H1 (cell line): ENCODE data around the gene CCNC. TPM values are rescaled to one million over a fixed set of nuclear protein-coding genes. Genes with fewer than 3 reads are reported as not detected.
A peak's percentile ranks its signal among the peaks of the same experiment; 100 is the strongest.

Experiments used
- CTCF ChIA-PET: fragments of 300-600 bp; sonication (Branson Sonifier 250); formaldehyde crosslinking; loops from one replicate; lab custom pipeline; 2021; ENCODE audit not compliant: partially characterized antibody; lab: Charles Lee
- POLR2A ChIA-PET: fragments of 300-600 bp; sonication (Branson Sonifier 250); formaldehyde crosslinking; loops from one replicate; lab custom pipeline; 2021; ENCODE audit warnings: inconsistent platforms; ENCODE audit not compliant: partially characterized antibody; lab: Charles Lee
- DNase-seq, 2 experiments: peaks; one replicate each; pipeline versions ENCODE4 v3.0.0 to v3.0.0-alpha.2; 2010 to 2022; ENCODE audit warnings: low spot score in 2 of 2, low read depth in 1 of 2, mixed read lengths in 1 of 2
- FAIRE-seq: peaks from 2 replicates; lab custom pipeline; 2011; peaks lifted over from hg19 to GRCh38; lab: Jason Lieb, UNC
- H2AFZ ChIP-seq: 2 replicates; pipeline ENCODE4 v1.8.1; 2012; ENCODE audit warnings: low read length, inconsistent platforms
- H2AK5ac ChIP-seq: 2 replicates; pipeline ENCODE4 v1.6.1; 2013; ENCODE audit warnings: low read depth, low read length
- H2BK120ac ChIP-seq: replicated peaks from 2 replicates; pipeline ENCODE3; 2013; ENCODE audit warnings: low read depth, low read length, inconsistent platforms
- H2BK12ac ChIP-seq: 2 replicates; pipeline ENCODE4 v1.6.1; 2013; ENCODE audit warnings: low read depth, low read length
- H2BK15ac ChIP-seq: 2 replicates; pipeline ENCODE4 v1.6.1; 2013; ENCODE audit warnings: low read length
- H2BK20ac ChIP-seq: 2 replicates; pipeline ENCODE4 v1.6.1; 2013; ENCODE audit warnings: low read length
- H2BK5ac ChIP-seq: 2 replicates; pipeline ENCODE4 v1.6.1; 2013; ENCODE audit warnings: low read depth, low read length
- H3K14ac ChIP-seq: 2 replicates; pipeline ENCODE4 v1.6.1; 2013; ENCODE audit warnings: inconsistent platforms; ENCODE audit not compliant: insufficient read length
- H3K18ac ChIP-seq: 2 replicates; pipeline ENCODE4 v1.6.1; 2013; ENCODE audit warnings: low read length; ENCODE audit errors: extremely low read depth
- H3K23ac ChIP-seq: 2 replicates; pipeline ENCODE4 v1.6.1; 2013; ENCODE audit warnings: inconsistent platforms; ENCODE audit not compliant: insufficient read length
- H3K23me2 ChIP-seq: 2 replicates; pipeline ENCODE4 v1.6.1; 2013; ENCODE audit warnings: low read depth, low read length
- H3K27ac ChIP-seq: 2 replicates; pipeline ENCODE4 v1.6.1; 2011; ENCODE audit warnings: low read depth, low read length, inconsistent platforms
- H3K27me3 ChIP-seq, 4 experiments: replicated peaks in 1 of 4; 1 replicate in 1 of 4; 2 replicates in 3 of 4; pipeline versions ENCODE4 v1.6.1 to v1.8.1; 2011 to 2013; ENCODE audit warnings: low read length in 3 of 4, mild to moderate bottlenecking in 3 of 4, inconsistent platforms in 2 of 4, mixed read lengths in 2 of 4, moderate library complexity in 1 of 4; ENCODE audit not compliant: control insufficient read depth in 3 of 4, insufficient read depth in 3 of 4; ENCODE audit errors: extremely low read depth in 1 of 4
- H3K36me3 ChIP-seq, 4 experiments: 2 replicates each; pipeline versions ENCODE4 v1.6.1 to v1.8.1; 2011 to 2013; ENCODE audit warnings: mild to moderate bottlenecking in 4 of 4, low read length in 3 of 4, moderate library complexity in 2 of 4, control low read depth in 1 of 4, inconsistent platforms in 1 of 4; ENCODE audit not compliant: insufficient read depth in 4 of 4, control insufficient read depth in 2 of 4
- H3K4ac ChIP-seq: replicated peaks from 2 replicates; pipeline ENCODE3; 2013; ENCODE audit warnings: low read length, low read depth, mixed read lengths, inconsistent platforms; ENCODE audit not compliant: insufficient read length
- H3K4me1 ChIP-seq, 4 experiments: replicated peaks in 1 of 4; 1 replicate in 1 of 4; 2 replicates in 3 of 4; pipeline versions ENCODE4 v1.6.1 to v1.8.1; 2011 to 2013; ENCODE audit warnings: low read length in 3 of 4, inconsistent platforms in 2 of 4, mixed read lengths in 1 of 4; ENCODE audit not compliant: insufficient read depth in 4 of 4, control insufficient read depth in 3 of 4
- H3K4me2 ChIP-seq, 2 experiments: 2 replicates each; pipeline versions ENCODE4 v1.6.1 to v1.8.1; 2011 to 2013; ENCODE audit warnings: low read depth in 2 of 2, low read length in 2 of 2, control low read depth in 1 of 2, inconsistent platforms in 1 of 2, mild to moderate bottlenecking in 1 of 2; ENCODE audit not compliant: insufficient read depth in 1 of 2
- H3K4me3 ChIP-seq, 4 experiments: fragments of 200-600, 300-600 bp in 1 of 4; sonication (generic), shearing (Covaris generic), sonication (Bioruptor Twin) in 1 of 4; 2 replicates each; pipeline versions ENCODE4 v1.5.1 to v1.8.1; 2011 to 2016; ENCODE audit warnings: low read length in 4 of 4, low read depth in 3 of 4, control low read depth in 2 of 4, inconsistent platforms in 2 of 4, mild to moderate bottlenecking in 2 of 4, mixed read lengths in 1 of 4, moderate library complexity in 1 of 4; ENCODE audit not compliant: insufficient read depth in 2 of 4; ENCODE audit errors: extremely low read depth in 1 of 4
- H3K56ac ChIP-seq: replicated peaks from 2 replicates; pipeline ENCODE3; 2013; ENCODE audit warnings: low read depth, mild to moderate bottlenecking, mixed read lengths, low read length, inconsistent platforms; ENCODE audit not compliant: insufficient read length
- H3K79me1 ChIP-seq: 2 replicates; pipeline ENCODE4 v1.6.1; 2013; ENCODE audit warnings: low read depth, low read length, control low read depth
- H3K79me2 ChIP-seq, 2 experiments: 2 replicates each; pipeline versions ENCODE4 v1.6.1 to v1.8.1; 2012 to 2013; ENCODE audit warnings: low read length in 2 of 2, mild to moderate bottlenecking in 2 of 2, inconsistent platforms in 1 of 2; ENCODE audit not compliant: insufficient read depth in 2 of 2, control insufficient read depth in 1 of 2
- H3K9ac ChIP-seq, 4 experiments: replicated peaks in 1 of 4; 1 replicate in 1 of 4; 2 replicates in 3 of 4; pipeline versions ENCODE4 v1.6.1 to v1.8.1; 2011 to 2013; ENCODE audit warnings: low read depth in 3 of 4, low read length in 3 of 4, control low read depth in 2 of 4, mild to moderate bottlenecking in 2 of 4, moderate library complexity in 2 of 4, inconsistent platforms in 1 of 4; ENCODE audit errors: extremely low read depth in 1 of 4
- H3K9me3 ChIP-seq, 2 experiments: 2 replicates each; pipeline versions ENCODE4 v1.6.1 to v1.8.1; 2012 to 2013; ENCODE audit warnings: mild to moderate bottlenecking in 2 of 2, moderate library complexity in 2 of 2, control low read depth in 1 of 2, inconsistent platforms in 1 of 2, low read depth in 1 of 2, low read length in 1 of 2, mixed read lengths in 1 of 2; ENCODE audit not compliant: insufficient read depth in 2 of 2
- H4K20me1 ChIP-seq, 2 experiments: replicated peaks in 1 of 2; 2 replicates each; pipeline versions ENCODE3 to v1.8.1; 2011 to 2013; ENCODE audit warnings: inconsistent platforms in 2 of 2, low read length in 2 of 2, mild to moderate bottlenecking in 1 of 2; ENCODE audit not compliant: insufficient read depth in 2 of 2, control insufficient read depth in 1 of 2
- H4K5ac ChIP-seq: 2 replicates; pipeline ENCODE4 v1.6.1; 2013; ENCODE audit warnings: low read length, low read depth, mixed read lengths, inconsistent platforms; ENCODE audit not compliant: insufficient read length
- H4K8ac ChIP-seq: 2 replicates; pipeline ENCODE4 v1.8.0; 2013; ENCODE audit warnings: mild to moderate bottlenecking, moderate library complexity, low read length, inconsistent platforms; ENCODE audit not compliant: insufficient read depth; ENCODE audit errors: extremely low read depth
- H4K91ac ChIP-seq: replicated peaks from 2 replicates; pipeline ENCODE3; 2013; ENCODE audit warnings: low read length, mixed read lengths, inconsistent platforms; ENCODE audit not compliant: insufficient read length
- GTF2F1 ChIP-seq: IDR thresholded peaks from 2 replicates; pipeline ENCODE4 v1.6.1; 2012; ENCODE audit warnings: low read depth, low read length, improper control_type of control experiment, borderline replicate concordance
- KDM5A ChIP-seq: fragments of 200-600 bp; IDR thresholded peaks from 2 replicates; pipeline ENCODE4 v1.7.1; 2012; ENCODE audit warnings: mild to moderate bottlenecking, low read length, inconsistent platforms, mixed read lengths
- POLR2A ChIP-seq, 2 experiments: IDR thresholded peaks; 1 replicate in 1 of 2; 2 replicates in 1 of 2; pipeline ENCODE4 v1.6.1; 2011; ENCODE audit warnings: low read depth in 2 of 2, low read length in 2 of 2, mild to moderate bottlenecking in 2 of 2; ENCODE audit errors: control extremely low read depth in 1 of 2
- WGBS, 2 experiments: shearing (Covaris generic) in 1 of 2; methylation state at CpG; one replicate each; pipeline versions ENCODE4 v1.1.6 to v1.1.7; 2013 to 2015; ENCODE audit warnings: low lambda C conversion rate in 2 of 2, mixed read lengths in 2 of 2, inconsistent platforms in 1 of 2, low coverage in 1 of 2, missing lambda C conversion rate in 1 of 2; ENCODE audit not compliant: insufficient replicate concordance in 2 of 2, insufficient coverage in 1 of 2, insufficient read length in 1 of 2; ENCODE audit errors: extremely low coverage in 1 of 2, missing lambda C conversion rate in 1 of 2; 5-methylcytosine and 5-hydroxymethylcytosine counted together
- polyA plus RNA-seq, 7 experiments: library from polyadenylated mRNA; depleted of rRNA in 3 of 7; stranded (reverse) in 5 of 7; unstranded in 2 of 7; fragments of >200 nt in 5 of 7; fragments of 200-250 nt in 2 of 7; gene quantifications; 1 replicate in 5 of 7; 2 replicates in 1 of 7; 4 replicates in 1 of 7; pipeline versions ENCODE4 v1.2.1 to v1.2.3, GENCODE V29; 2011 to 2013; ENCODE audit warnings: missing spikeins in 2 of 7, mixed read lengths in 2 of 7
- total RNA-seq: library from RNA; stranded (reverse); fragmentation: NEBNext Ultra II Directional; extraction: Animal tissue kit (Norgen Biotek cat#: 25700); gene quantifications from 2 replicates; pipeline ENCODE4 v1.2.1, GENCODE V29; 2021

Gene CCNC
- total and polyA plus RNA-seq, 2 of the 8 experiments (the other 6 are each of a cell fraction or from before 2014, with no cell fraction given), result 45.4 to 107 TPM

- Histone ChIP-seq H4K5ac (no peak overlapping the region), H3K56ac (no peak overlapping the region), H4K20me1 (peaks cover 2 to 12% of the 10 kb centered on the region in 2 experiments), H3K4me3 (peak overlapping the region; percentile 13 to 59 (median 22); a peak in 7 of 8 replicates), H3K23ac (no peak overlapping the region), H2BK12ac (peak overlapping the region; percentile 85; the same call in 1 of the 2 replicates), H3K27ac (no peak overlapping the region), H2AK5ac (no peak overlapping the region), H2BK5ac (0 out of 2 replicates have a peak overlapping the region, but pooled peaks have one; percentile 32), H2BK120ac (no peak overlapping the region), H3K79me2 (no peaks in the 10 kb centered on the region), H3K4me2 (peak overlapping the region; percentile 79 to 91), H3K79me1 (no peaks in the 10 kb centered on the region), H2BK20ac (no peak overlapping the region), H4K8ac (no peak overlapping the region), H3K9ac (no peak overlapping the region), H2AFZ (no peak overlapping the region), H2BK15ac (no peak overlapping the region), H3K27me3 (peaks cover 75 to 100% (median 88%) of the 10 kb centered on the region in 4 experiments), H3K4me1 (peaks cover 0 to 25% (median 14%) of the 10 kb centered on the region in 4 experiments; a peak in 5 of 7 replicates), H3K23me2 (peaks cover 14% of the 10 kb centered on the region; the same call in 1 of the 2 replicates), H3K14ac (no peak overlapping the region), H3K9me3 (no peaks in the 10 kb centered on the region), H4K91ac (peak overlapping the region; percentile 66), H3K4ac (no peak overlapping the region), H3K18ac (peak overlapping the region; percentile 51; the same call in 1 of the 2 replicates), H3K36me3 (no peaks in the 10 kb centered on the region)
- ChIA-PET CTCF (interaction anchor here (0.8 to 2.1 kb wide), 8 partner anchors 8 to 102 kb away, joined by 3 to 12 read pairs (median 4); no protein-coding TSS in a partner anchor), POLR2A (interaction anchor here (0.6 to 2.3 kb wide), 3 partner anchors 11 to 45 kb away, joined by 3 to 10 read pairs (median 3); partner anchors contain the start of gene CCNC)
- no peak for FAIRE-seq
- DNase-seq, result no peak
- WGBS, 2 experiments, result 0% methylated on average over 4 of the region's 37 CpGs; no CpG with 5 or more reads in 1 of the 2 experiments
- TF ChIP-seq GTF2F1, result no peak
- TF ChIP-seq POLR2A (IDR thresholded peaks at IDR 0.05; ENCODE audit: control extremely low read depth in 1 of 2, low read depth in 2 of 2, low read length in 2 of 2), result no peak
- no peak for TF ChIP-seq KDM5A
Measured at GRCh38 chr6:99613409-99613704, 44.9 kb upstream of the CCNC start.
